ENCODE results near the gene PPP1R8.
"Not testable (repeated sequence)": the region's sequence is repeated elsewhere in the genome, so short reads cannot be mapped to it uniquely, and the experiment has no call there.

PPP1R8 gene

DNA sequence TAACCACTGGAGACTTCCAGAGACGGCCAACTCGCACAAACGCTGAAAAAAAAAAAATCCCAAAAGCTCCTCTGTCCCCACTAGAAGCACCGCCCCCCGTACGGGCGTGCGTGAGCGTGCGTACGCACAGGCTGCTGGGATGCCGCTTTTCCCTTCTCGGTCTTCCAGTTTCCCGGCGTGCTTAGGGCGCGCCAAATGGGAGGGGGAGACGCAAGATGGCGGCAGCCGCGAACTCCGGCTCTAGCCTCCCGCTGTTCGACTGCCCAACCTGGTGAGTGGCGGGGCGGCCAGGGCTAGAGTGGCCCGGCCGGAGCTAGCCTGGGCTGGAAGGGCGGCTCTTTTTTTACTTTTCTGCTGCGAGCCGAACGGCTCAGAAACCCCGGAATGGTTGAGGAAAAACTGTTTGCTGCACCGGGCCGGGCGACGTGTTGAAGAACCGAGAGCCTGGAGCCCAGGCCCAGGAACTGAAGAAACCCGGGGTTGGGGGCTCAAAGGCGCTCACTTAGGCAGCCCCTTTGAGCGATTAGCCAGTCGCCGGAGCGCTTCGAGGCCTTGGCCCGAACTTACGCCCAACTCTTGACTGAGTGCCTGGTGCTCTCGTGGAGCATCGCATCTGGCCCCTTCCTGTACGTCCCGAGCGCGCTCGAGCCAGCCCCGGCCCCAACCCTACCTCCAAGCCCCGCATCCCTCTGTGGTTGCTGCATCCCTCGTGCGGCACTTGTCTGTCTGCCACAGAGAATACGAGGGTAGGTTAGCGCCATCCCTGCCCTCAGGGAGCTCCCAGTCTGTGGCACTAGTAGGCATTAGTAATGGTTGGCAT is at the start of gene PPP1R8:
PPP1R8 (plus strand) TSS at position 162 of the 820 bp plus-strand sequence; CDS start at position 216, 54 bp downstream.
- peak; percentile 98 for TF ChIP-seq POLR2AphosphoS5 (IDR thresholded peaks at IDR 0.05; ENCODE audit: borderline replicate concordance, low read depth, low read length)
- TF ChIP-seq FOXP2 (optimal IDR thresholded peaks at IDR 0.05; ENCODE audit: control extremely low read depth, extremely low read length, insufficient read depth): no peak
- peak; percentile 77 for DNase-seq (ENCODE audit: low read depth, low spot score)
- Histone ChIP-seq H3K4me3 (peak within 1 kb of the TSS; percentile 84), H3K9ac (ENCODE audit: insufficient read length) (peak within 1 kb of the TSS; percentile 99), H3K9me3 (ENCODE audit: low read depth, low read length) (no peaks in the 10 kb centered on the region), H3K36me3 (ENCODE audit: insufficient read depth, low read length) (peaks cover 33% of the 10 kb centered on the region), H3K27ac (peak within 1 kb of the TSS; percentile 88)

DNA sequence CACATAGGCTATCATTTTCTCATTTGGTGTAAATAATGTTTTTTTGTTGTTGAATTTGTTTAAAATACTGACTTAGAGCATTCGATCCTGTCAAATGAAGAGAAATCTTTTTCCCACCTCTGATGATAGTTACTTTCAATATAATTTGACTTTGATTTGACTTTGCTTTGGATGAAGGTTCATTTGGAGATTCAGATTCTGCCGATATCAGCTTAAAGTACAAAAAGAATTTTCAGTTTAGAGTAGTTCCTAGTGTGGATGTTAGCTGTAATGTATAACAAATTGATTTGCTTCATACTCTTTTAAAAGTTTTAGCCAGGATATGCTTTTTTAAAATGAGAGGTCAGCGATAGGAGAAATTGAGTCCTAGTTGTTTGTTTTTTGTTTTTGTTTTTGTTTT is 47.6 kb upstream of the PPP1R8 start:
- no peaks in the 10 kb centered on the region for H3K9me3 ChIP-seq (ENCODE audit: low read depth, low read length)
- H3K4me3 ChIP-seq: no peak overlapping the region
- no peak overlapping the region for H3K9ac ChIP-seq (ENCODE audit: insufficient read length)
- no peak for TF ChIP-seq FOXP2 (optimal IDR thresholded peaks at IDR 0.05; ENCODE audit: control extremely low read depth, extremely low read length, insufficient read depth)
- no peak for TF ChIP-seq EZH2 (IDR thresholded peaks at IDR 0.05)
- TF ChIP-seq POLR2AphosphoS5 (IDR thresholded peaks at IDR 0.05; ENCODE audit: borderline replicate concordance, low read depth, low read length): no peak
- H3K27ac ChIP-seq: no peak overlapping the region
- no peak for DNase-seq (ENCODE audit: low read depth, low spot score)
- H3K36me3 ChIP-seq (ENCODE audit: insufficient read depth, low read length): no peaks in the 10 kb centered on the region

DNA sequence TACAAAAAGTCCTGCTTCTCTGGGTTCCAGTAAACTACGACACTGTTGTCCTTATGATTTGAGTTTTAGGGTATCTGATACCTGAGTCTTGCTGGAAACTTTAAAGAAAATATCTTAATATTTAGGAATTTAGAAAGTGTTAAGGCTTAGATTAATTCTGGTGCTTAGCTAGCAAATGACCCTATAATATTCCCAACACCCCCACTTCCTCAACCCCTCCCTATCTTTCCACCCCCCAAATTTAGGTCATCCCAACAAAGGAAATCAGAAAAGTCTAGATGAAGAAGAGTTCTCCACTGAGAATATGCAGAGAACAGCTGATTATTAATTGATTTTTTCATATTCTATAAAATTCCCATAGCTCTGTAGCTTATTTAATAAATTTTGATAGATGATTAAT is 45.9 kb upstream of the PPP1R8 start:
- Histone ChIP-seq H3K27ac (no peak overlapping the region), H3K4me3 (no peak overlapping the region), H3K9me3 (ENCODE audit: low read depth, low read length) (no peaks in the 10 kb centered on the region), H3K36me3 (ENCODE audit: insufficient read depth, low read length) (peaks cover 4% of the 10 kb centered on the region), H3K9ac (ENCODE audit: insufficient read length) (no peak overlapping the region)
- TF ChIP-seq EZH2 (IDR thresholded peaks at IDR 0.05): no peak
- no peak for TF ChIP-seq POLR2AphosphoS5 (IDR thresholded peaks at IDR 0.05; ENCODE audit: borderline replicate concordance, low read depth, low read length)
- no peak for TF ChIP-seq FOXP2 (optimal IDR thresholded peaks at IDR 0.05; ENCODE audit: control extremely low read depth, extremely low read length, insufficient read depth)
- DNase-seq (ENCODE audit: low read depth, low spot score): no peak

DNA sequence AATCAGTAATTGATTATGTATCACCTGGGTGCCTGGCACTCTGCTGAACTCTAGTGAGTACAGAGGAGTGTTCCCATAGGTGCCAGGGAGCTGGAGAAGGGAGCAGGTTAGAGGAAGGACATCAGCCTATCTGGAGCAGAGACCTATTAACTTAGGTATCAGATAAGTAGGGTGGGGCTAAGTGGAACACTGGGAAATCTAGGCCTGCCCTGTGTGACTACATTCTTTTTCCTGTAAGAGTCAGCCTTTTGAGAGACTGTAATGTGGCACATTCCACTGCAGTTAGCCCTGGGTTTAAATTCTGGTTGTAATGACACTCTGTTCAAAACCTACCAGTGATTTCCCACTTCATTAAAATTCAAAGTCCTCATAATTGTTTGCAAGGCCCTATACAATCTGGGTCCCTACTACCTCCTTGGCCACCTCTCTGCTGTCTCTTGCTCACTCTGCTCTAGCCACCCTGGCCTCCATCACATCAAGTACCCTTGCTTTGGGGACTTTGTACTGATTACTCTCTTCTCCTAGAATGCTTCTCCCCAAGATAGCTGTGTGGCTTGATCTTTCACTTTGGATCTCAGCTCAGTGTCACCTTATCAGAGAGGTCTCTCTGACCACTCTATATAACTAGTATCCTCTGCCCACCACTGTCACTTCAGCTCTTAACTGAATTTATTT is 44.7 kb upstream of the PPP1R8 start:
- Histone ChIP-seq H3K36me3 (ENCODE audit: insufficient read depth, low read length) (peaks cover 12% of the 10 kb centered on the region), H3K9me3 (ENCODE audit: low read depth, low read length) (no peaks in the 10 kb centered on the region), H3K9ac (ENCODE audit: insufficient read length) (no peak overlapping the region), H3K4me3 (no peak overlapping the region), H3K27ac (no peak overlapping the region)
- TF ChIP-seq FOXP2 (optimal IDR thresholded peaks at IDR 0.05; ENCODE audit: control extremely low read depth, extremely low read length, insufficient read depth) (no peak), EZH2 (IDR thresholded peaks at IDR 0.05) (no peak), POLR2AphosphoS5 (IDR thresholded peaks at IDR 0.05; ENCODE audit: borderline replicate concordance, low read depth, low read length) (no peak)
- DNase-seq (ENCODE audit: low read depth, low spot score): no peak

DNA sequence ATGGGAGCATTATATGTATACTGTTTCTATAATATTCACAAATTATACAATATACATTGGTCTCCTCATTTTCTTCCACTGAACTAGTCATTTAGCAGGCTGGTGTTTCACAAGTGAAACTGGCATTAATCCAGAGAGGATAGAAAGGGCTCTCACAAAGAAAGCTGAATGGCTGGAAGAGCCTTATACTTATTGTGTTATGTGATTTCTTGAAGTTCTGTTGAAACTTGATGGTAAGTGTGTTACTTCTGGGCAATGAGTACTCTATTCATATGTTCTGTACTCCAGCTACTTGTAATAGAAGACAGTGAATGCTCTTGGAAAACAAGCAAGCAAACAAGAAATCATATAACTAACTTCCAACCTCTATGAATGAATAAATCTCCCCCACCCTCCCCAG is 42.7 kb upstream of the PPP1R8 start:
- Histone ChIP-seq H3K4me3 (no peak overlapping the region), H3K9ac (ENCODE audit: insufficient read length) (no peak overlapping the region), H3K27ac (no peak overlapping the region), H3K36me3 (ENCODE audit: insufficient read depth, low read length) (peaks cover 12% of the 10 kb centered on the region), H3K9me3 (ENCODE audit: low read depth, low read length) (no peaks in the 10 kb centered on the region)
- DNase-seq (ENCODE audit: low read depth, low spot score): no peak
- TF ChIP-seq POLR2AphosphoS5 (IDR thresholded peaks at IDR 0.05; ENCODE audit: borderline replicate concordance, low read depth, low read length) (no peak), EZH2 (IDR thresholded peaks at IDR 0.05) (no peak), FOXP2 (optimal IDR thresholded peaks at IDR 0.05; ENCODE audit: control extremely low read depth, extremely low read length, insufficient read depth) (no peak)

DNA sequence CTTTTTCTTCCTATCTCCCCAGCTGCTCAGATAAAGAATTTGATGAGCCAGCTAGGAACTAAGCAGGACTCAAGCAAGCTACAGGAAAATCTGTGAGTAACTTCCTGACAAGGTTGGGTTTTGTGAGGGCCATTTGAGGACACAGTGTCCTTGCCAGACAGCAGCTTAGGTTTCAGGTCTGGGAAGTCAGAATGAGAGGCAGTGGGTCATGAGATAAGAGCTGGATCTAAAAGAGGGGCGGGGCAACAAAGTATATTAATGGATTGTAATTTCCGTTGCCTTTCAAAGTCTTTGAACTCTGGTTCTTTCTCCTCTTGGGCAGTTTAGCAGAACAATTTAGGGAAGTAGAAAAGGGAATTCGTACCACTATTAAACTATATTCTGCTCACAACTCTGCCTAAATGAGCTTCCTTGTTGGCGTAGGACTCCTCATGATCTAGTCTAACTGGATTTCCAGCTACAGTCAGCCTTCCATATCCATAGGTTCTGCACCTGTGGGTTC is 41.0 kb upstream of the PPP1R8 start:
- H3K27ac ChIP-seq: no peak overlapping the region
- H3K9ac ChIP-seq (ENCODE audit: insufficient read length): no peak overlapping the region
- TF ChIP-seq FOXP2 (optimal IDR thresholded peaks at IDR 0.05; ENCODE audit: control extremely low read depth, extremely low read length, insufficient read depth) (no peak), POLR2AphosphoS5 (IDR thresholded peaks at IDR 0.05; ENCODE audit: borderline replicate concordance, low read depth, low read length) (no peak), EZH2 (IDR thresholded peaks at IDR 0.05) (no peak)
- DNase-seq (ENCODE audit: low read depth, low spot score): no peak
- peaks cover 12% of the 10 kb centered on the region for H3K36me3 ChIP-seq (ENCODE audit: insufficient read depth, low read length)
- no peak overlapping the region for H3K4me3 ChIP-seq
- no peaks in the 10 kb centered on the region for H3K9me3 ChIP-seq (ENCODE audit: low read depth, low read length)

DNA sequence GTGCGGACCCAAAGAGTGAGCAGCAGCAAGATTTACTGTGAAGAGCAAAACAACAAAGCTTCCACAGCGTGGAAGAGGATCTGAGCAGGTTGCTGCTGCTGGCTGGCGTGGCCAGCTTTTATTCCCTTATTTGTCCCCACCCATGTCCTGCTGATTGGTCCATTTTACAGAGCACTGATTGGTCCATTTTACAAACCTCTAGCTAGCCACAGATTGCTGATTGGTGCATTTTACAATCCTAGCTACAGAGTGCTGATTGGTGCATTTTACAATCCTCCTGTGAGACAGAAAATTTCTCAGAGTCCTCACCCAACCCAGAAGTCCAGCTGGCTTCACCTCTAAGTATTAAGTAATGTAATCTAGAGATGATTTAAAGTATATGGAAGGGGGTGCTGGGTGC is 40.3 kb upstream of the PPP1R8 start:
- not testable (repeated sequence) for H3K27ac ChIP-seq; DNase-seq (ENCODE audit: low read depth, low spot score); H3K4me3 ChIP-seq; H3K9ac ChIP-seq (ENCODE audit: insufficient read length); H3K9me3 ChIP-seq (ENCODE audit: low read depth, low read length)
- H3K36me3 ChIP-seq (ENCODE audit: insufficient read depth, low read length): peaks cover 12% of the 10 kb centered on the region

DNA sequence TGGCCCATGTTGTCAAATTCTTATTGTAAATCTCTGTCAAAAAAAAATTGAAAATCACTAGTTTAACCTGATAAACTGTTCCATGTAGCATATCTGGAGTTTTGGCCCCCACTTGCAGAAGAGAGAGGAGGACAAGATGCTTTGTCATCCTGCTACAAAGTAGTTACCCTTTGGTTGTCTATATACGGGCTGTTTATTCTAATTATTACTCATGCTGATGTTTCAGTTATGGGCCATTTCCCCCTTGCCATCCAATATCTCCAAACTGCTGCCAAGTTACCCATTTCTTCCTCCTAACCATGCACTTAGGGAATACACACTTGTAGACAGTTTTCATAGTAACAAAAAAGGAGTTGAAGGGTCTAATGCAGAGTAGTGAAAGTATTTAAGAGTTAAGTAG is 35.0 kb upstream of the PPP1R8 start:
- Histone ChIP-seq H3K9me3 (ENCODE audit: low read depth, low read length) (no peaks in the 10 kb centered on the region), H3K27ac (no peak overlapping the region), H3K36me3 (ENCODE audit: insufficient read depth, low read length) (peaks cover 8% of the 10 kb centered on the region), H3K4me3 (no peak overlapping the region), H3K9ac (ENCODE audit: insufficient read length) (no peak overlapping the region)
- no peak for DNase-seq (ENCODE audit: low read depth, low spot score)
- TF ChIP-seq FOXP2 (optimal IDR thresholded peaks at IDR 0.05; ENCODE audit: control extremely low read depth, extremely low read length, insufficient read depth) (no peak), POLR2AphosphoS5 (IDR thresholded peaks at IDR 0.05; ENCODE audit: borderline replicate concordance, low read depth, low read length) (no peak), EZH2 (IDR thresholded peaks at IDR 0.05) (no peak)

Measured in SK-N-MC (cell line).